ENCODE data around the gene ROPN1L. TPM values are rescaled to one million over a fixed set of nuclear protein-coding genes. Genes with fewer than 3 reads are reported as not detected.
A peak's percentile ranks its signal among the peaks of the same experiment; 100 is the strongest.

Gene ROPN1L
- total RNA-seq, 1 donor from 2014 or later = not detected

DNA sequence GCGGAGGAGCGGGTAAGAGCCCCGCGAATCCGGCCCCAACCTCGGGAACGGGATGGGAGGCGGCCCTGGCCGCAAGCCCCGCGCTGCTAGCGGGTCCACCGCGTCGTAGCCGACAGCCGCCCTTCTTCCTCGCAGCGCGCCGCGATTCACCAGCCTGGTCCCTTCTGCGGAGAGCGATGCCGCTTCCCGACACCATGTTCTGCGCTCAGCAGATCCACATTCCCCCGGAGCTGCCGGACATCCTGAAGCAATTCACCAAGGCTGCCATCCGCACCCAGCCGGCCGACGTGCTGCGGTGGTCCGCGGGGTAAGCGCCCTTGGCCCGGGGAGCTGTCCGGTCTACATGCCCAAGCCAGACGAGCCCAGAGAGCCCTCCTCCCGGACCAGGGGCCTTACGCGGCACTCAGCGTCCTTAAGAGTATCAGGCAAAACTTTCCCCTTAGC is 335 bp downstream of the ROPN1L start:
- peaks cover 9% of the 10 kb centered on the region for H3K4me1 Mint-ChIP-seq
- no peak overlapping the region for H3K27ac Mint-ChIP-seq
- peaks cover 6% of the 10 kb centered on the region for H3K27me3 Mint-ChIP-seq (ENCODE audit: insufficient read depth, low read depth)
- peak overlapping the region; percentile 91 for H3K4me2 ChIP-seq
- H3K27me3 ChIP-seq = peaks cover 31% of the 10 kb centered on the region
- TF ChIP-seq EZH2phosphoT487 (IDR thresholded peaks at IDR 0.05) = no peak
- peak; percentile 53 for TF ChIP-seq EZH2 (IDR thresholded peaks at IDR 0.05)
- TF ChIP-seq, protein P1, sequence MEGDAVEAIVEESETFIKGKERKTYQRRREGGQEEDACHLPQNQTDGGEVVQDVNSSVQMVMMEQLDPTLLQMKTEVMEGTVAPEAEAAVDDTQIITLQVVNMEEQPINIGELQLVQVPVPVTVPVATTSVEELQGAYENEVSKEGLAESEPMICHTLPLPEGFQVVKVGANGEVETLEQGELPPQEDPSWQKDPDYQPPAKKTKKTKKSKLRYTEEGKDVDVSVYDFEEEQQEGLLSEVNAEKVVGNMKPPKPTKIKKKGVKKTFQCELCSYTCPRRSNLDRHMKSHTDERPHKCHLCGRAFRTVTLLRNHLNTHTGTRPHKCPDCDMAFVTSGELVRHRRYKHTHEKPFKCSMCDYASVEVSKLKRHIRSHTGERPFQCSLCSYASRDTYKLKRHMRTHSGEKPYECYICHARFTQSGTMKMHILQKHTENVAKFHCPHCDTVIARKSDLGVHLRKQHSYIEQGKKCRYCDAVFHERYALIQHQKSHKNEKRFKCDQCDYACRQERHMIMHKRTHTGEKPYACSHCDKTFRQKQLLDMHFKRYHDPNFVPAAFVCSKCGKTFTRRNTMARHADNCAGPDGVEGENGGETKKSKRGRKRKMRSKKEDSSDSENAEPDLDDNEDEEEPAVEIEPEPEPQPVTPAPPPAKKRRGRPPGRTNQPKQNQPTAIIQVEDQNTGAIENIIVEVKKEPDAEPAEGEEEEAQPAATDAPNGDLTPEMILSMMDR (IDR thresholded peaks at IDR 0.05) = no peak
- no peaks in the 10 kb centered on the region for H3K4me1 ChIP-seq
- H3K4me3 ChIP-seq = peak overlapping the region; percentile 62
- H3K27ac ChIP-seq = no peak overlapping the region
- peaks cover 38% of the 10 kb centered on the region for H3F3A ChIP-seq (ENCODE audit: low read depth)
- no peaks in the 10 kb centered on the region for H4K20me1 ChIP-seq (ENCODE audit: low read depth)
- H3K9me3 ChIP-seq (ENCODE audit: low read depth) = no peaks in the 10 kb centered on the region
- H3K36me3 Mint-ChIP-seq = peaks cover 2% of the 10 kb centered on the region
- H3K9me3 Mint-ChIP-seq = peaks cover 2% of the 10 kb centered on the region
- H2AFZ ChIP-seq (replicated peaks) = peak overlapping the region; percentile 90
- peak overlapping the region; percentile 87 for H3K4me3 Mint-ChIP-seq
- no peak overlapping the region for H3K9ac ChIP-seq
- no peaks in the 10 kb centered on the region for H3K79me2 ChIP-seq (ENCODE audit: low read depth)
- no peak for DNase-seq (ENCODE audit: low spot score)
- H3K36me3 ChIP-seq = no peaks in the 10 kb centered on the region

DNA sequence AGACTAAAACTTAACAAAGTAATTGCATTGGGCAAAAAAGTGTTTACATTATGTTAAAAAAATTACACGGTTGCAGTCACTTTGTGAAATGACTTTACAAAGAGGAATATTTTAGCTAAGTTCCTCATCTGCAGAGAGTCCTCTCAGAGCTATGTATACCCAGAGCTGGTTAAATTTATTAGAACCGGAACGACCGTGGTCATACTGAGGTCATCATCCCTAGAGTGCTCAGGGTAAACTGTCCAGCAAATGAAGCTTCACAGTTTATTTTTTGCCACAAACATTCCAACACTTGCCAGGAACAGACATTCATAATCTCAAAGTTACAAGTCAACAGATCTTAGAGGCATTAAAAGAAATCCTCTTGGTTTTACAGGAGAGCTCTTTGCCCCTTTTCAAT is 897 bp downstream of the ROPN1L start:
- Histone ChIP-seq H3F3A (ENCODE audit: low read depth) (peaks cover 38% of the 10 kb centered on the region), H3K4me2 (peak overlapping the region; percentile 91), H3K9me3 (ENCODE audit: low read depth) (no peaks in the 10 kb centered on the region), H4K20me1 (ENCODE audit: low read depth) (no peaks in the 10 kb centered on the region), H3K36me3 (no peaks in the 10 kb centered on the region), H2AFZ (replicated peaks) (no peak overlapping the region), H3K4me1 (no peaks in the 10 kb centered on the region), H3K27me3 (peaks cover 31% of the 10 kb centered on the region), H3K9ac (no peak overlapping the region), H3K4me3 (peak overlapping the region; percentile 62), H3K27ac (no peak overlapping the region), H3K79me2 (ENCODE audit: low read depth) (no peaks in the 10 kb centered on the region)
- Mint-ChIP-seq H3K36me3 (peaks cover 2% of the 10 kb centered on the region), H3K4me1 (peaks cover 9% of the 10 kb centered on the region), H3K27me3 (ENCODE audit: insufficient read depth, low read depth) (peaks cover 8% of the 10 kb centered on the region), H3K4me3 (peak overlapping the region; percentile 87), H3K27ac (no peak overlapping the region), H3K9me3 (peaks cover 2% of the 10 kb centered on the region)
- TF ChIP-seq EZH2 (IDR thresholded peaks at IDR 0.05) = no peak
- TF ChIP-seq EZH2phosphoT487 (IDR thresholded peaks at IDR 0.05) = no peak
- TF ChIP-seq, protein P1 (IDR thresholded peaks at IDR 0.05) = no peak
- DNase-seq (ENCODE audit: low spot score) = no peak

DNA sequence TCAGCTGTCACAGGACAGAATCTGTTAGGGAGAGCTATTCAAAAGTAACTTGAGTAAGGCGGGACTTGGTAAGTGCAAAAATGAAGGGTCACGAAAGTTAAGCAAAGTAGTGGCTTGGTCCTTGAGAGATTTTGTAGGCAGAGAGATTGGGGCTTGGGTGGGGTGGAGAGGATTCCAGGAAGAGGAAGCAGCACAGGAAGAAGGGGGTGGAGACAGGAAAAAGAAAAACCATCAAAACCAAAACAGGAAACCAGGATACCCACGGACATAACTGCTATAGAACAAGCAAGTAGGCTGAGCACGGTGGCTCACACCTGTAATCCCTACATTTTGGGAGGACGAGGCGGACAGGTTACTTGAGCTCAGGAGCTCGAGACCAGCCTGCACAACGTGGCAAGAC is 3.7 kb downstream of the ROPN1L start:
- Histone ChIP-seq H2AFZ (replicated peaks) (no peak overlapping the region), H3K27ac (no peak overlapping the region), H3K9me3 (ENCODE audit: low read depth) (no peaks in the 10 kb centered on the region), H4K20me1 (ENCODE audit: low read depth) (no peaks in the 10 kb centered on the region), H3K9ac (no peak overlapping the region), H3K4me2 (no peak overlapping the region), H3K27me3 (peaks cover 29% of the 10 kb centered on the region), H3K4me1 (no peaks in the 10 kb centered on the region), H3K79me2 (ENCODE audit: low read depth) (no peaks in the 10 kb centered on the region), H3K4me3 (no peak overlapping the region), H3F3A (ENCODE audit: low read depth) (peaks cover 25% of the 10 kb centered on the region), H3K36me3 (no peaks in the 10 kb centered on the region)
- Mint-ChIP-seq H3K36me3 (peaks cover 2% of the 10 kb centered on the region), H3K27ac (no peak overlapping the region), H3K27me3 (ENCODE audit: insufficient read depth, low read depth) (peaks cover 12% of the 10 kb centered on the region), H3K4me3 (peak overlapping the region; percentile 1), H3K9me3 (peaks cover 2% of the 10 kb centered on the region), H3K4me1 (peaks cover 9% of the 10 kb centered on the region)
- DNase-seq (ENCODE audit: low spot score) = no peak
- TF ChIP-seq EZH2 (IDR thresholded peaks at IDR 0.05) (no peak), EZH2phosphoT487 (IDR thresholded peaks at IDR 0.05) (no peak)
- TF ChIP-seq, protein P1 (IDR thresholded peaks at IDR 0.05) = no peak

Measured in neural progenitor cell (in vitro differentiated cells).